Activated CD4-positive, alpha-beta T cell treated with anti-CD3 and anti-CD28 coated beads, Interleukin-2, Interleukin-6, amounts not matched to agents 100 ng/mL and 50 ng/mL, durations not matched to agents 16 hours and 8 hours (primary cell): ENCODE results near the gene PTPRO.
A peak's percentile ranks its signal among the peaks of the same experiment; 100 is the strongest.

ENCODE experiments used
- DNase-seq: peaks from one replicate; pipeline ENCODE4 v3.0.0-alpha.2; 2020

The PTPRO gene

DNA sequence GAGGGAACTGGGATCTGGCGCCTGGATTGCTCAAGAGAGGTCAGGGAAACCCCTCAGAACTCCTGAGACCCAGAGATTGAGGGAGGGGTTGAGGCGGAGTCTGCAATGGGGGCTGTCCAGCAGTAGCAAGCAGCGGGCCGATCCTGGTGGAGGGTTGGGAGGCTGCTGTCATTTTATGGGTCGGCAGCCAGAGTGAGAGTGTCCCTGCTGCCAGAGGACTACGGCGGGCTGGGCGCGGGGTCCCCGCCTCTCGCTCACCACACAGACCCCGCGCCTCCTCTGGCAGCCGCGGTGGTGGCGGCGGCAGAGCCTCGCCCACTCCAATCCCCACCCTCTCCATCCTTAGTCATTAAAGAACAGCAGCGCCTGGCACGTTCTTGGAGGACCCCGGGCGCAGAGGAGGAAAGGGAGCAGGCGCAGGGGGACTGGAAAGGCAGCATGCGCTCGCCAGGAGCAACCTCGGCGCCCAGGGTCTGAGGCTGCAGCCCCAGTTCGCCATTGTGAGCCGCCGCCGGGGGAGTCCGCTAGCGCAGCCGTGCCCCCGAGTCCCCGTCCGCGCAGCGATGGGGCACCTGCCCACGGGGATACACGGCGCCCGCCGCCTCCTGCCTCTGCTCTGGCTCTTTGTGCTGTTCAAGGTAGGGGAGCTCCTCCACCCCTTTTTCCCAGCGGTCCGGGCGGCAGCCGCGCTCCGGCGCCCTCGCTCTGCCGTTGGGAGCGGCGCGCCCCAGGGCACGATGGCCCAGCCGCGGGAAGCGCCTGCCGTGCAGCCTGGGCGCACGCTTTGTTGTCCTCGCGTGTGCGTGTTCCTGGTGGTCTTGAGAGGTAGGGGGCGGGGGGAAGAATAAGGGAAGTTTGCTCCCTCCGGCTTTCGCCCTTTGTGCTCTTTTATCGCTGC is at the start of gene PTPRO:
Gene PTPRO, plus strand, starts transcription at position 345 of the 898 bp plus-strand sequence.
- DNase-seq, result peak; percentile 7

DNA sequence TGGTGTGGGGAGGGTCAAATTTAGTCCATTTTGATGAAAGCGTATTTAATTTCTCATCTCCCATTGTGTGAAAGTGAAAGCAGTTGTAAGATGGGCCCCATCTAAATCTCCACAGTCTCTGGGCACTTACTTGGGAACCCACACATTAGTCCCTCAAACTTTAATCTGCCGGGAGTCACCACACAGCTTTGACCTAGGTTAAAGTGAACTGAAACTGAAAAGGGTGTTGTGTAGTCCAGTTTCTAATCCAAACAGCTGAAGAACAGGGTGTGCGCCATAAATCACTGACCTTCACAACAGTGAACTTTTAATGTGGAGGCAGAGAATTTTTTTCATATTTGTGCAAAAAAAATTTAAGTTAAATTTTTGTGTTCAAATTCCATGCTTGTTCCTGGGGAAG is 48.4 kb upstream of the PTPRO start:
- DNase-seq, result no peak

DNA sequence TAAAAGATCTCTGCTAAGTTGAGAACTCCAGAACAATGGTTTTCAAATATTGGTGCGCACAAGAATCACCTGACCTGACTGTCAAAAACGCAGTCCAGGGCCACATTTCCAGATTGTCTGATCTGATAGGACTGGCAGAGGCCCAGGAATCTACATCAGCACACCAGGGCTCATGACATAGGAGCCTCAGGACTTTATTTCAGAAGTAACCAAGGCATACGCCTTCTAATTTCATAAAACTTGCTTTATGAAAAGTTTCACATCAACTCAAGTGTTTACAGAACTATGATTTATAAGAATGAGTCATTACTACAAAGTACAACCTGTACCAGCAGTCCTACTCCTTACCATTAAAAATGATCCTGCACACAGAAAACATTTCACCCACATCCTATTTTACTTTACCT is 47.7 kb upstream of the PTPRO start:
- DNase-seq, result peak; percentile 2

DNA sequence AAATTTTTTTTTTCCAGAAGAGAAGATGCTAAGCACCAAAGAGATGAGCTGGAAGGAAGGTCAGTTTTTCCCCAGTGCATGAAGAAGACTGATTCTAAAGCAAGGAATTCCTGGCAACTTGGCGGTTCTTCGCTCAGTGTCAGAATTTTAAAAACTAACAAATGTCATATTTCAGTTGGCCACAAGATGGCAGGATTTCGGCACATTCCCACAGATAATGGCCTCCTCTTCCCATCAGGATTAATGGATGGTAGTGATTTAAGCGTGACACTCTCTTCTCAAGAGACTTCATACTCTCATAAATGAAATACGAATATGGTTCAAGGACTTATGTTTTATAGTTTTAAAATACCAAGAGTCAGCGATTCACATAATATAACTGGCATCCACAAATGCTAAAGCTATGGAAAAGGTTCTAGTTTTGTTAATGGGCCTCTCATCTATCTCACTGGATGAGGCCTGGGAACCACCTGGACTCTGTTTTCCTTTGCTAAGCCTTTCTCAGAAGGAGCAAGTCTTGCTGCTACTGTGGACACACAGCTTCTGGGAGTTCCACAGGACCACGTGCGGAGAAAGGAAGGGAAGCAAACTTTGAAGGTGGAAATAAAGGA is 46.1 kb upstream of the PTPRO start:
- peak; percentile 17 for DNase-seq

DNA sequence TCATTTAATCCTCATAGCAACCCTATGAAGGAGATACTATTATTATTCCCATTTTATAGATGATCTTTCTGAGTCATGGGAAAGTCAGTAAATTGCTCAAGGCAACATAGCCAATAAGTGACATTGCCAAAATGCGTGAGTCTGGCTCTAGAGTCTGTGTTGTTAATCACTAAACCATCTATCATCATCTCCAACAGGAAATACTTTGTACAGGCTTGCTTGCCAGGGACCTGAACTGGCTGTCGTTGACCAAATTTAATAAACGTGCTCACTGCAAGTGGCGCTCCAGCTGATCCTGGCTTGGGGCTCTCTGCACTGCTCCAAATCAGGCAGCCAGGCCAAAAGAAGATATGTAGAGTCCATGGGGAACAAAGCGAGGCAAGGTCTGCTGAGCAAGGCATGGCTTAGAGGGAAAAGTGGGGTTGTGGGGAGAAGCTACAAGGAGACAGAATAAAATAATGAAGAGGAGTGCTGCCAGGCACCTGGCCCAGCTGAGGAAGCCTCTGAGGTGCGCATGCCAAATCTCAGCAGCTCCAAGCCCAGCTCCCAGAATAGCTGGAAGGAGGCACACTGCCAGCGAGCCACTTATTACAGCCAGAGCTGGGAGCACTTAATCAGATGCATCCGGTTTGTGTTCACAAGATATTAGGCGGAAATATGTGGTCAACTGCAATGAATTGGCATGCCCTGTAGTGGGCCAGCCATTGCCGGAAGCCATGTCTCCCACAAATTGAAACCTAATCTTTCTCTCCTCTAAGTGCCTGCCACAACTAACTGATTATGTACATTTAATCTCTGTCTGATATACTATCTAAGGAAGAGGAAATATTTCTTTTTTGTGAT is 43.3 kb upstream of the PTPRO start:
- peak; percentile 13 for DNase-seq

DNA sequence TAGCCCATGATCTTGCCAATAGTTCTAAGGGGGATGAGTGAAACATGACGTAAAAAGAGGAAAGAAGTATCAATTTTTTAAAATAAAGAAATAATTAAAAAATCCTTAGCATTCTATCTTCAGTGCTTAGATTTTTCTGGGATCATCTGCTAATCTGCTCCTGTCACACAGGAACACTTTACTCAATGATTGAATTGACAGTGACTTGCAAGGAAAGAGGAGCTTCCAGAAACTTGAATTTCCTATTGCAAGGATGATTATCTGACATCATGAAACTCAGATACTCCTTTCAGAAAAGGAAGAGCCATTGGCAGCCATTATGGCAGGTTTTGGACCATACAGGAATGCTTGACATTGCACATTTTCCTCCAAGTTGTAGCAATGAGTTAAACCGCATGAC is 41.4 kb upstream of the PTPRO start:
- no peak for DNase-seq

DNA sequence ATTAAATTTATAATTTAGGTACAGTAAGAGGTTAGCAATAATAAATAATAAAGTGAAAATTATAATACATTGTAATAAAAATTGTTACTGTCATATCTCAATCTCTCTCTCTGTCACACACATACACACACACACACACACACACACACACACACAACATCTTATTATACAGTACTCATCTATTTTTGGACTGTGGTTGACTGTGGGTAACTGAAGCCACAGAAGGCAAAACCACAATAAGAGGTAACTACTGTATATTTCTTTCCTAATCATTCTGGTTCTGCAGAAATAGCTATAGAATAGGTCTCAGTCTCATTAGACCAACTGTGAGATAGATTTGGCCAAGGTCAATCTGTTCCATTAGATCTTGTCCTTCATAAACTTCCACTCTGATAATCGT is 33.1 kb upstream of the PTPRO start:
- DNase-seq, result no peak

DNA sequence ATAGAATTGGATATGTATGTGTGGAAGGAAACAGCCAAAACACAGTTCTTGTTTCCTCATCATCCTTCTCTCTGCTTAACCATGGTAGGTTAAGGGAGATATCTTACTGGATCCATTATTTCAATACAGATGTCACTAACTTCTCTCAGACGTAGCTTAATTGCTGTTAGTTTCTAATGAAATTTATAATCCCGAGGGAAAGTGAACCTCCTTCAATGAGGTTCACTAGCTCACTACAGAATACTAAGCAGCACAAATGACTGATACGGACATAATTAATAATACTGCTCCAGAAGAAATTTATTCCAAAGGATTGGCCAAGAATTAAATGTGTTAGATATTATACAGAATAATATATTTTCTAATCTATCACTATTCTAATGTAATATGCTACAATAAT is 28.6 kb upstream of the PTPRO start:
- DNase-seq, result no peak

DNA sequence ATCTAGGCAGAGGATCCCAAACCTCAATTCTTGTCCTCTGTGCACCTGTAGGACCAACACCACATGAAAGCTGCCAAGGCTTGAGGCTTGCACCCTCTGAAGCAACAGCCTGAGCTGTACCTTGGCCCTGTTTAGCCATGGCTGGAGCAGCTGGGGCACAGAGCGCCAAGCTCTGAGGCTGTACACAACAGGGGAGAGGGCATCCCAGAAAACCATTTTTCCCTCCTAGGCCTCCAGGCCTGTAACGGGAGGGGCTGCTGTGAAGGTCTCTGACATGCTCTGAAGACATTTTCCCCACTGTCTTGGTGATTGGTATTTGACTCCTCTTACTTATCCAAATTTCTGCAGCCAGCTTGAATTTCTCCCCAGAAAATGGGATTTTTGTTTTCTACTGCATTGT is 22.4 kb upstream of the PTPRO start:
- no peak for DNase-seq

DNA sequence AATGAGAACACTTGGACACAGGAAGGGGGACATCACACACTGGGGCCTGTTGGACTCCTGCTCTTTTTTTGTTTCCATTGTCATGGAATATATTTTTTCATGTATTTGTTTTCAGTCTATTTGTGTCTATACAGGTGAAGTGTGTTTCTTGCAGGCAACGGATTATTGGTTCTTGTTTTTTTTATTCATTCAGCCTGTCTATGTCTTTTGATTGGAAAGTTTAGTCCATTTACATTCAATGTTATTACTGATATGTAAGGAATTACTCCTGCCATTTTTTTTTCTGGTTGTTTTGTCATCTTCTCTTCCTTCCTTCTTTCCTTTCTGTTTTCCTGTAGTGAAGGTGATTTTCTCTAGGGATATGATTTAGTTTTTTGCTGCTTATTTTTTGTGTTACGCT is 18.0 kb upstream of the PTPRO start:
- DNase-seq, result no peak

DNA sequence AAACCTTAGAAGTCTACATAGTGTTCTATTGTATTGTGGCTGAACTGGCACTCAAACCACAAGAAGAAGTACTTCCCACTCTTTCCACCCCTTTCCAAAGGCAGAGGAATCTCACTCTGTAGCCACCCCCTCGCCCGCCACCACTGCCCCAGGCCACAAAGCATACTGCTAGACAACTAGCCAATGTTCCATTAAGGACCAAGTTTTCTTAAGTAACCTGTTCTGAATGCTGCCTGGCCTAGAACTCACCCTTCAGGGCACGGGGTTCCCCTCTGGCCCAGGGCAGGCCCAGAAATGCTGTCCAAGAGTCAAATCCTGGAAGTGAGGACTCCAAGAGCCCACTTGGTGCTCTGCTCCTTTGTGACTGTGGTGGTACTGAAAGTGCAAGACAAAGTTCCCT is 15.7 kb upstream of the PTPRO start:
- no peak for DNase-seq

DNA sequence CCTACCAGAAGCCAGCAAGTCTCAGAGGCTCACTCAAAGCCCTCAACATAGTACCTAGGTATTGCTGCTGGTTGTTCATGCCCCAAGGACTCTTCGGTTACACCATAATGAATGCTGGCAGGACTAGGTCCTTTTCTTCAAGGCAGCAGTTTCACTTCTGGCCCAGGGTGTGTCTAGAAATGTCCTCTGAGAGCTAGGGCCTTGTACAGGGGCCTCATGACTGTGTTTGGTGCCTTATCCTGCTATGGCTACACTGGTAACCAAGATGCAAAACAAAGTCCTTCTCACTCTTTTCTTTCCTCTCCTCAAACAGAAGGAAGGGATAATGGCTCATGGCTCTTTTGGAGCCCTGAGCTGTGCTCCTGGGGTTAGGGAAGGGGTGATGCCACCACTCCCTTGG is 15.2 kb upstream of the PTPRO start:
- DNase-seq, result no peak

DNA sequence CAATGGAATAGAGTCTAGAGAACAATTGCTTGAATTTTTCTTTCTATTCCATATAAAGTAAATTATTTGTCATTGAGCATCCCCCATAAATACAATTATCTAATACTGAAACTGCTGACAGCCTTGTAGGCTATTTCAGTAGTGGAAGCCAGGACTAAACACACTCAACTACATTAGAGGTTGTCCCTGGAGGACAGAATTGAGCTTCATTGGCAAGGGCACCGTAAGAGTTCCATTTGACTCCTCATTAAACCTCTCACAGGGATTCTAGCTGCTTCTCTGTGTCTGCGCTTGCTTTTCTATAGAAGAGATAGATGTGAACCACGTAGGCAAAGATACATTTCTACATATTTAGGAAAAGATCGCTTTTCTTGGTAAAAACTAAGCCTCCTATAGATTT is 3.5 kb upstream of the PTPRO start:
- DNase-seq, result no peak

DNA sequence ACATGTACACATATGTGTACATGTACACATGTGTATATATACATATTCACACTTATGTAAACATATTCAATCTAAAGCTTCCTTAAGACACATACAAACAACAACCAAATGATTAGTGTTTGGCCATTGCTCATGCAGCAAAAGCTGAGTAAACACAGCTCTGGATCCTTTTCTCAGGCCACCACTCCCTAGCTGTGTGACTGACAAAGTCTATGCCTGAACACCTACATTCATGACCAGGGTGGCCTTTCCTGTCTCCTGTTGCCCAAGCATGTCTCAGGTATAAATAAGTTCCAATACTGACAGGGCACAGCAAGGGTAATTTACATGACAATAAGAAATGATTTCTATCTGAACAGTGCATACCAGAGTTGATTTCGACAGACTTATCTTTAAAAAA is 1.4 kb upstream of the PTPRO start:
- DNase-seq, result no peak

DNA sequence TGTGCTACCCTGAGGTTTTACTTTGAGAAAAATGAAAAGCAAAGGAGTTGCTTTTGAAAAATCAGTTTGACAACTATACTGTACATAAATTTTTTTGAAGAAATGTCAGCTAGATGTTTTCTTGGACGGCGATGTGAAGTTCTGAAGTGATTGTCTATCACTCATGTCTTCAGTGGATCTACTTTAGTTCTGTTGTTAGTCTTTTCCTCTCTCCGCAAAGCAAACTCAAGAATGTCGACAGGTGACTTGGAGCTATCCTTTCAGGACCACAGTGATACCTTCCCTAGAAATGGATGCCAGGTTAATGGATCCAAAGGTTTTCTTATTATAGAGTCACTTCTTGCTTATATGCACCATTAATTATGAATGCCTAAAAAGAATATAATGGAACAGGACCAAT is 1.2 kb downstream of the PTPRO start:
- DNase-seq, result no peak

DNA sequence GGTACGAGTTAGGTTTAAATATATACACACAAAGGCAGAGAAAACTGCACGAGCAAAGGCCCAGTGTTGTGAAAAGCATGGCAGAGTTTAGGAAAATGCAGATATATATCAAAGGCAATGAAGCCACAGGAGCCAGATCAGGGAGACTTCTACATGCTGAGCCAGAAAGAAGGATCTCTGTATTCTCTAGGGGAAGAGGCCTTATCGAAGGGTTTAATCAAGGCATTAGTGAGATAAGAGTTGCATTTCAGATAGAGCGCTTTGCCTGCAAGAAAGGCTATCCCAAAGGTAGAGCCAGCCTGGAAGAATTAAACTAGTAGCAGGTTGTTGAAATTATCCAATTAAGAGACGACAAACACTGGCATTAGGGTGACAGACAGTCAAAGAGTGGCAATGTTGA is 7.6 kb downstream of the PTPRO start:
- no peak for DNase-seq

DNA sequence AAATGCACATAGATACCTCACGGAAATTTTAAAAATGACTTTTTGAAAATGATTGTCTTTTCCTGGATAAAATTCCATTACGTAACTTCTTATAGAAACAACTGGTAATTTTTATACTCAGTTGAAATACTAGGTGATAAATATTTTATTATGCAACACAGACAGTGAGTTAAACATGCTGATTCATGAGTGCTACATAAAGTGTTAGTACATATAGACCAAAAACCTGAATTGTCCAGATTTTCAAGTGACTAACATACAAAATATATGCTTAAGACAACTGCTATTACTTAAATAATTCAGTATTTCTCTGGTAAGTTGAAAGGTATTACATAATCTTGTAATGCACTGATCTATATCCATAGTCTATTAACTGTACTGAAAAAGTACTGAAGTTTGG is 11.9 kb downstream of the PTPRO start:
- DNase-seq, result no peak

DNA sequence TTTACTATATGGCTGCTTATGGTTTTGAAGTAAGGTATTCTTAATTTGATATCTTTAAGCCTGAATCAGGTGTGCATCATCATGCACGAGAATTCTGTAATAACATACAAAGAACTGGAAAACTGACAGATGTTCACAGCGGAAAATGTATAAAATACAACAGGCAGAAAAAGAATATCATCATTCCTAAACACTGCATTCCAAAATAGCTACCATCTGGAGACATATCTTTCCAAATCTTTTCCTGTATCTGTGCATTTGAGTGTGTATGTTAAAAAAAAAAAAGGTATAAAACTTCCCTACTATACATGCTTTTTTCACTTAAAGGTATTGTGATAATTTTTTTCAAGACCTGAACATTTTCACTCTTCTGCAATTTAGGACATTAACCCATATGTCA is 13.7 kb downstream of the PTPRO start:
- DNase-seq, result no peak

DNA sequence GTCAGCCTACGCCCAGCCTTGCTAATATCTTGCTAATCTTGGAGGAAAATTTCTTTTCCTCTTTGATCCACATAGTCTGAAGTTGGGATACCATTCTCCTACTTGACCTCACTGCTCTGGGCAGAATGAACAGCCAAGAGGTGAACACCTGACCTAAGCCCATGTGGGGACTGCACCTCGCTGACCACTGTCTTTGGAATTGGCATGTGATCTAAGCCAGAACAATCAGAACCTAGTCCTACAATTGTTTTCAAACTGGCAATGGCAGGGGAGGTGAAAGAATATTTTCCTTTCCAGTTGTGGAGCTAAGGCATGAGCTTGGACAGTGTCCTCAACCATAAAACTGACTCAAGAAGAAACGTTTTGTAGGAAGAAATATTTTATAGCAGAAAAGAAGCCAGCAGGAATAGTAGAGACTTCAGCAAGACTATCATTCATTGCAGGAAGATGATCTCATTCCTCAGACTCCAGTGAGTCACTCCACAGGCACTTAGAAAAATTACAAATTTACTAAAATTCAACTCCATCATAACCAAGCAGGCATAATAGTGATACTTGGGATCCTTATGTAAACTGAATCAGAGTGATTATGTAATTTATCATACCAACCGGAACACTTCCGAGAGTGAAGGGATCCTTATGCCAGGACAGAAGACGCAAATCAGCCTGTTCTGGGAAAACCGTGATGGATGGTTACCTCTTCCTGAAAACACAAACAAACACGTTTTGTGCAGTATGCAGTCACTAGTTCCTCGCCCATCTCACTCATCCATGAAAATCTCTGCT is 14.7 kb downstream of the PTPRO start:
- no peak for DNase-seq

DNA sequence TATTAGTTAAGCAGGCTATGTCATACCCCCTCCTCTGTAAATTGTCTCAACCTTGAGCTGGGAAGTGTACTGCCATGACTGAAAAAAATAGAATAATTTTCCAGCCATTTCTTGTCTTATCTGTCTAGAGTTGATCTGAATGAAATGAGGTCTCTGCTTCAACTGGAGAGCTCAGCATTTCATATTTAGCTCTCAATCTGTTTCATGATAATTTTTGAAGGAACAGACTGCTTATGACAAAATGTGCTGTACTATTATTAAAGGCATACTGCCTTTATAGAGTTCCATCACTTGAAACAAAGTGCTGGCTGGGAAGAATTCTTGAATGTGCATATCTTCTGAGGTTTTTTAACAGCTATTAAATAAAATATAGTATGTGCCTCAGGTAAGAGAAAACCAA is 19.1 kb downstream of the PTPRO start:
- DNase-seq, result no peak

DNA sequence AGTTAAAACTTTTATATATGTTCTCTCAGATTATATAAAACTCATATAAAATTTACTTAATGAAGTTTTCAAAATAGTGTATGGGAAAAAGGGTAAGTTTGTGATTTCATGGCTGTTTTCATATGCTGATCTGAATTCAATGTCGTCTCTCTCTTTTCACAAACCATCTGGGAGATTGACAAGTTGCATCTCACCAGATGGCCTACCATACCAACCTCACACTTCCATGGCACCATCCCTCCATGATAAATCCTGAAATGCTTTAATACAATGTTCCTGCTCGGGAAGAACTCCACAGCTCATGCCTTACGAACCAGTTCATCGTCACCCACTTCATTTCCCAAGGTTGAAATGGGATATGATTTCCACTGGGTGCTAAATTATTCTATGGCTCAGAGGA is 22.3 kb downstream of the PTPRO start:
- no peak for DNase-seq

DNA sequence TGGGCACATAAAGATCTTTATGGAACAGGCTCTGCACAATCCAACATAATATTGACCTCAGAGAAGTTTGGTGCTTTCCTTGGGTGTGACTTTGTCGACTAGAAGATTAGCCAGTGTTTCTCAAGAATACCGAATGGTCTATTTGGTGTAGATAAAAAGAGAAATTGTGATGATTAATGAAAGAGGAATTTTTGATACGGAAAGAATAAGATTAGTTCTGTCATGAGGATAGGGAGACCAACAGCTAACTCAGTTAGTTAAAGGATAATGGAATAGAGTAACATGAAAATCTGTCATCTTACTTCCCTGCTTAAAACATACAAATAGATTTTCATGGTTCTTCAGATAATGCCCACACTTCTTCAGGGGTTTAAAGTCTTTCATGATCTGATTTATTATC is 24.2 kb downstream of the PTPRO start:
- no peak for DNase-seq

DNA sequence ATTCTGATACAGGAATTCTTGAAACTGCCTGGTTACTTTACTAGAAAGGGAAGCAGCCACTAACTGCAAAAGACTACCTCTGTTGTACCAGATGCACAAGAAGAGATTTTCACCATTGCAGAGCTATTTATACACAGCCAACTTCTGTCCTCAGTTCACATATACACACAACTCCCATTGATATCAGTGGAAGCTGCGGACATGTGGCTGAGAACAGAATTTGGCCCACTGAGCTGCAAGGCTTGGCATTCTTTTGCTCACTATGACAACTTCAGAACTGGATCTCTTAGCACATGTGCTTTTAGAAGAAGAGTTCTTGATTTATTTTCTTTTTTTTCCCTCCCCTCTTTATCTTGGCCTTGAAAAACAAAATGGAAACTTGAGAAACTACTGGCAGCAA is 28.3 kb downstream of the PTPRO start:
- DNase-seq, result no peak
